ENCODE data around the gene GPX7. TPM values are rescaled to one million over a fixed set of nuclear protein-coding genes. Genes with fewer than 3 reads are reported as not detected.

The GPX7 gene
- total RNA-seq, result 18.5 and 19.3 TPM in 2 replicates

DNA sequence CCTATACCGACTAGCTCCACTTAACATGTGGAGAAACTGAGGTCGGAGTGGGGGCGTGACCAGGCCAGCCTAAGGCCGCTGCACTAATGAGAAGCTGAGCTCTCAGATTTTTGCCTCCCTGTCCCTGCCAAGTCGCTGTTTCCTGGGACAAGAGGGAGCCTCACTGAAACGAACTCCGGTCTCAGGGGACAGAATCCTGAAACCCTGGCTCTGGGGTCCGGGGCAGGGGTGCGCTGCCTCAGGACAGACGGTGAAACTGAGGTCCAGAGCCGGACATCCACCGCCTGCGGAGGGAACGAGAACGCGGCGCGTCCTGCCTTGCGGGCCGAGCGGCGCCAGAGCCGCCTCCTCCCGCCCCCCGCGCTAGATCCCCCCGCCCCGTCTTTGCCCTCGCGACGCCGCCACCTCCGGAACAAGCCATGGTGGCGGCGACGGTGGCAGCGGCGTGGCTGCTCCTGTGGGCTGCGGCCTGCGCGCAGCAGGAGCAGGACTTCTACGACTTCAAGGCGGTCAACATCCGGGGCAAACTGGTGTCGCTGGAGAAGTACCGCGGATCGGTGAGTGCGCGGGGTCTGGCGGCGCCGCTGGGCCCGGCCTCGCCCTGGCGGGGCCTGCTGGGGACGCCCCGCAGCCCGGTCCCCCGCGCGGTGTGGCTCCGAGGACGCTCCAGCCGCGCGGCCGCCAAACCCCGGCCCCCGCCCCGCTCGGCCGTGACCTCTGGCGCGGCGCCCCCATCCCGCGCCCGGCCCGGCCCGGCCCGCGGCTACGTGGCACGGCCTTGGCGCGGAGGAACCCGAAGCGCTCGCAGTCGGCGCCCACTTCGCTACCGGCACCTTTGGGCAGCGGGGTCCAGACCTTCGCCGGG is at the start of gene GPX7:
GPX7 (plus strand) TSS at position 381 of the 865 bp plus-strand sequence; CDS start at position 420, 39 bp downstream.

DNA sequence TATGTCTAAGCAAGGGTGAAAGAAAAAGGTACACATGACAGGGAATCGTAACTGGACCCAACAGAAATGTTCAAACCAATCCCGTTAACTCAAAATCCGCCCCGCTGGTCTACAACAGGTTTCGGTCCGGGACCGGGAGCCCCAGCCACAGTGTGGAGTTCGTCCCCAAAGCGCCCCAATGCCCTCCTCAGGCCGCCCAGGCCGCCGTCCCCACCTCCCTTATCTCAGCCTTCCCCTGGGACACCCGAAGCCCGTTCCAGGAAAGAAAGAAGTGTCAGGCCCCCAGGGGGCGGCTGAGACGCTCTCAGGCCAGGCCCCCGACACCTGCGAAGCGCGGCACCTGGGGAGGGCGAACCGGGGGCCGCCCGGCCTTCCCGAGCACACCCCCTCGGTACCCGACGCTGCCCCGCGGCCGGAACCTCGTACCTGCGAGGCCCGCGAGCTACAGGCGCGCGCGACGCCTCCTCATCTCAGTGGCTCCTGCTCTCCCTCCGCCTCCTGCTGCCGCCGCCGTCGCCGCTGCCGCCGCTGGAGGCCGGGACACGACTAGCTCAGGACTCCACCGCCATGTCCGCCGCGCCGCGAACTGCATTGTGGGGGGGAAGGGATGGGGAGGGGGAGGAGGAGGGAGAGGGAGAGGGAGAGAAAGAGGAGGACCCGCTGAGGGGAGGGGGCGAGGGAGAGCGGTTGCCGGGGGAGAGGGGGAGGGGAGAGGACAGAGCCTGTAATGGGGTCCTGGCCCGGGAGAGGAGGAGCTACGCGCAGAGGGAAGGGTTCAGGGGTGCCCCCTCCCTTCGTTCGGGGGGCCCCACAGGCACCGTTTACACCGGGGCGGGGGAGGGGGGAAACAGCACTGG is 49.4 kb upstream of the GPX7 start, which contains the start of gene TUT4:
TUT4 (minus strand) TSS at position 588 of the 857 bp plus-strand sequence. CDS start 26,812 bp downstream, outside the sequence.

DNA sequence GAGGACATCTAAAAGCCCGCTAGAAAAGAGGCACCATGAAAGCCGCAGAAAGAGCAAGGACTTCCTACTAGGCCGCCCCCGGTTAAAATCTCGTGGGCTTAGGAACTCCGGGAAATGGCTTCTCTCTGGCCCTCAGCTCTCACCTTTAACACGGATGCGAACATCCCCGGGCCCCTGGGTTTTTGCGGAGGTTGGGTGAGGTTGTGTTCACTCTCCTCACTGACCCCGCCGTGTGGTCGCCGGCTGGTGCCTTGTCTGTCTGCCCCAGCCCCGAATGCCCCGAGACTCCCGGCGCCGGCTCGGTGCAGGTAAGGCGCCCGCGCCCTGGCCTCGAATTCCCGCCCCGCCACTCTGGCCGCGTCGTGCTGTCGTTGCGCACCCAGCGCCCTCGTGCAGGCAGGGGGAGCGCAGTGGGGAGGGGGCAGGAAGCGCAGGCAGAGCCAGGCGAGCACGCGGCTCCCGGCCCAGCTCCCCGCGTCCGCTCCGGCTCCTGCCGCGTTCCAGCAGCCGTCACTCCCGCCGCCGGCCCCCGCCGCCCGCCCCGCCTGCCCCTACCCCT is 30.6 kb downstream of the GPX7 start, which contains the start of gene SHISAL2A:
SHISAL2A (plus strand) TSS at position 437 of the 559 bp plus-strand sequence. CDS start 326 bp downstream, outside the sequence.

Other genes starting within 250 kb of the GPX7 start
- 26.0 and 28.6 TPM in 2 replicates for gene CC2D1B, start 236.2 kb upstream of the GPX7 start, total RNA-seq
- 10.5 and 11.1 TPM in 2 replicates for gene ORC1, start 197.9 kb upstream of the GPX7 start, total RNA-seq
- gene PRPF38A, start 197.8 kb upstream of the GPX7 start, total RNA-seq, result 12.0 and 12.1 TPM in 2 replicates
- gene TUT4, start 49.3 kb upstream of the GPX7 start, total RNA-seq, result 13.0 and 17.5 TPM in 2 replicates
- not detected in 2 replicates for gene SHISAL2A, start 30.8 kb downstream of the GPX7 start, total RNA-seq
- 11.9 and 18.0 TPM in 2 replicates for gene COA7, start 96.0 kb downstream of the GPX7 start, total RNA-seq
- gene ZYG11B, start 124.1 kb downstream of the GPX7 start, total RNA-seq, result 25.8 and 26.1 TPM in 2 replicates
- 0.54 and 1.1 TPM in 2 replicates for gene ZYG11A, start 240.4 kb downstream of the GPX7 start, total RNA-seq

All from mammary microvascular endothelial cell (primary cell).